Measurements from ENCODE around the gene LIMK2.
"Not testable (repeated sequence)": the region's sequence is repeated elsewhere in the genome, so short reads cannot be mapped to it uniquely, and the experiment has no call there.

Gene LIMK2

DNA sequence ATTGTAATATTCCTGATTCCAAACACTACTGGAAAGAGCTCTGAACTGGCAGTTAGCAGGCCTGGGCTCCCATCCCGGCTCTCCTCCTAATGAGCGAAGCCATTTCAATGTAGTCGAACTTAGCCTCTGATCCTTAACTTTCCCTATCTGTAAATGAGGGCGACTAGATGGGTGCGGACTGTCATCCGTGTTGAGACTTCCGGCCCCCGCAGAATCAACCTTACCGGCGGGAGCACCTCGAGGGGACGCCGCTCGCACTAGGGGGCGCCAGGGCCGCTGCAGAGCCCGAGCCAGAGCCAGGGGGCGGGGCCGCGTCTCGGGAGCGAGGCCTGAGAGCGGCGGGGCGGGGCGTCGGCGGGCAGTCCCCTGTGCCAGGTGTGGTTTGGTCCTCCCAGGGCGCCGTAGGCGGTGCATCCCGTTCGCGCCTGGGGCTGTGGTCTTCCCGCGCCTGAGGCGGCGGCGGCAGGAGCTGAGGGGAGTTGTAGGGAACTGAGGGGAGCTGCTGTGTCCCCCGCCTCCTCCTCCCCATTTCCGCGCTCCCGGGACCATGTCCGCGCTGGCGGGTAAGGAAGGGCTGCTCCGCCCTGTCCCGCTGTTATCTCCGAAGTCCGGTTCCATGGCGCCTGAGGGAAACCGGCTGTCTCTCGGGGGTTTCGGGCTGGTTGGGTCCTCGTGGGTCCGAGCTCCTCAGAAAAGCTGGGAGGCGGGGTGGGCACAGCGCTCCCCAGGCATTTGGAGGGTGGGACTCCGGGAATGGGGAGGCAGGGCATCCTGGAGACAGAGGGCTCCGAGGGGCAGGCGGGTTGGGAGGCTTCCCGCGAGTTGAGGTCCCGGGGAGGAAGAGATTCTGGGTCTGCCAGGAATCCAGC is at the start of gene LIMK2:
Gene LIMK2 (plus strand): TSS at position 437 of the 869 bp plus-strand sequence. CDS start 111 bp downstream, at position 548.
- peak in 57 of 58 donors; percentile 20 to 93 (median 82) for DNase-seq

DNA sequence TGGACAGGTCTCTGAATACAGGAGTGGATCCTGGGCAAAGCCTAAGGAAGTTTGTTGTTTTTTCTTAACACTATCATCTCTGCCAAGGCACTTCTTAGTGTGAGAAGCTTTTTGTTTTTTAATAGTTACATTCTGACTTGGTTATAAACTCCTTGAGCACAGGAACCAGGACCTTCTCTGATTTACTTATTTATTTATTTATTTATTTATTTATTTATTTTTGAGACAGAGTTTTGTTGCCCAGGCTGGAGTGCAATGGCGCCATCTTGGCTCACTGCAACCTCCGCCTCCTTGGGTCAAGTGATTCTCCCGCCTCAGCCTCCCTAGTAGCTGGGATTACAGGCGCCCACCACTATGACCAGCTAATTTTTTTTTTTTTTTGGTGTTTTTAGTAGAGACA is 41.1 kb upstream of the LIMK2 start:
- no peak for DNase-seq

DNA sequence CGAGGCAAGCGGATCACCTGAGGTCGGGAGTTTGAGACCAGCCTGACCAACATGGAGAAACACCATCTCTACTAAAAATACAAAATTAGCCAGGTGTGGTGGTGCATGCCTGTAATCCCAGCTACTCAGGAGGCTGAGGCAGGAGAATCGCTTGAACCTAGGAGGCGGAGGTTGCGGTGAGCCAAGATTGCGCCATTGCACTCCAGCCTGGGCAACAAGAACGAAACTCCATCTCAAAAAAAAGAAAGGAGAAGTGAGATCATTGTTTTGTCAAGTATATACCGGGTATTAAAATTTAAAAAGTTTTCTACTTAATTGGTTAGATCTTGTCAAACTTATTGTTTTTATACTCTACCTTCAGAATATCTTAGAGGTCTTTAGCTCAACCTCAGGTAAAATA is 40.4 kb upstream of the LIMK2 start:
- DNase-seq: not testable (repeated sequence)

DNA sequence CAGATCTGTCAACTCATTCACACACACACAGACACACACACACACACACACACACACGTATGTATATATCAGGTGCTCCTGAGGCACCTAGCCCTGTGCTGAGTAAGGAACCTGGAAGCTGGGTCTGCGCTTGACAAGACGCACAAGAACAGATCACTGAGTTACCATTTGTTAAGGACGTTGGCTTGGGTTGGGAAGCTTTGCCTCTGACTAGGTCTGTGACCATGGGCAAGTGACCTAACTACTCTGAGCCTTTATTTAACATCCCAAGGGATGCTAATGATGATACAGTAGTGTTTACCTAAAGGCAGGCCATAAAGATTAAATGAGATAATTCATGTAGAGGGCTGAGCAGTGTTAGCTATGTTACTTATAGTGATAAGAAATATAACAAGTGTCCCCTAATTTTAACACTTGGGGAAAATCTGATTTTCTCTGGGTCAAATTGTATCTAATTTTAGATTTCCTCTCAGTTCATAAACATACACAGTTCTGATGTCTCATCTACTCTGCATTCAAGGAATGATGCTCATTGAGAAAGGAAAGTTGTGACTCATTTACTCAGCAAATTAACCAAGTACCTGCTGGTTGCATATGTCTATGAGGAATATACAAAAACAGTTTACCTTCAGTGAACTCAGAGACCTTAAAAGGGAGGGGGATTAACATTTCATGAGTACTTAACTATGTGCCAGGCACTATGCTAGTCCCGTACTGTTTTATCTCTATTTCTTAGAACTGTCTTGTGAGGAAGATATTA is 38.5 kb upstream of the LIMK2 start:
- no peak for DNase-seq

DNA sequence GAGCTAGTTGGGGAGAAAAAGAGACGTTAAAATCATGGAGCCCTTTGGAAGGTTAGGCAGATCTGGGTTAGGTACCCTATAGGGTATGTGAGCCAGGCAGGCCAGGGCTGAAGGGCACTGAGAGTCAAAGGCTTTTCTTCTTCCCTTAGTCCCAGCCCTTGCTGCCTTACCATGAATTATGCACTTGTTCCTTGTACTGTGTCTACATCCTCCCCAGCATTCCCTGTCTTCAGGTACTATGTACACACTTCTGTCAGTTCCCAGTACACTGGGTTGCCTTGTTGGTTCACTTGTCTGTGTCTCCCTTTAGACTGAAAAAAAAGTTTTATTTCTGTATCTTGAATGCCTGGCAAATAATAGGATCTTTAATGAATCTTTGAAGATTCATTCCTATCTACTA is 35.2 kb upstream of the LIMK2 start:
- no peak for DNase-seq

DNA sequence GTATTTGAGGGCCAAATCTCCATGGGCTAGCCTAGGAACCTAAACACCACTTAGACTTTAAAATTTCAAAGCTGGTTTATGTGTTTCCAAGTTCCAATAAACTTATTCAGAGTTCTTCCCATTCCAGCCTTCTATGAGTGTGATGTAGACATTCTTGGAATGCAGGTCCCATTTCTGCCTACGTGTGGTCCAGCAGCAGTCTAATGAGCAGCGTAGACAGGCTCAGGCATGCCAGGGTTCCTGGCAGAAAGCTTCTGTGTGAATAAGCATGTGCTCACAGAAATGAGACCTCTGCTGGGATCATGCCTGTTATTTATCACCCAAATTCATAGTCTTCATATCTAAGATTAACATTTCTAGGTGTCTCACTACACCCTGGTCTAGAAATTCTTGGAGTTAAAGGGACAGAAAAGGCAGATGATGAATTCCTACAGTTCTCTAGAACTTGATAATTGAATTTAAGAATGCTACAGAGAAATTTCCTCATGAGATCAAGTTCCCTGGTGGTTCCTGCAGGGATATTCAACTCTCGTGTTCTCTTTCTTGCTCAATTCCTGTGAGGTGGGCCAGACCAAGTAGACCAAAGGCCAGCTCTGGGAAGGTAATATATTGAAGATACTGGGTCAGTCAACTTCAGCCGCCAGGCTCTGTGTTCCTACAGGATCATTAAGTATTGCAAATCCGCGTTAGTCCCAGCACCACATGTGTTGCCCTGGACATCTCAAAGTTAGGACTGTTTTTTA is 34.5 kb upstream of the LIMK2 start:
- no peak for DNase-seq

DNA sequence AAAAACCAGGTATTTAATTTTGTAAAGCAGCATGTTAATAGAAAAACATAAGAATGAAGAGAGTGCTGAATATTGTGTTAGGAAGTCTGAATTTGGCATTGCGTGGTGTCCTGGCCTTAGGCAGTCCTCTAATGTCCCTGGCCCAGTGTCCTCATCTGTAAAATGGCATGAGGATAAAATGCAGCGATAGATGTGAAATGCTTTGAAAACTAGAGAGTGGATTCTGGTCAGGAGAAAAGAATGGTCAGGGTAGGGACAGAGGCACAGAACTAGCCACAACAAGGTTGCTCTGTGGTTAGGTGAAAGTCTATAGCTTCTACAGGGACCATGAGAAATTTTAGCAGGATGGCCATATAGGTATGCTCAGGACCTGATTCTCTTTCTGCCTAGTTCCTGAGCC is 33.2 kb upstream of the LIMK2 start:
- no peak for DNase-seq

DNA sequence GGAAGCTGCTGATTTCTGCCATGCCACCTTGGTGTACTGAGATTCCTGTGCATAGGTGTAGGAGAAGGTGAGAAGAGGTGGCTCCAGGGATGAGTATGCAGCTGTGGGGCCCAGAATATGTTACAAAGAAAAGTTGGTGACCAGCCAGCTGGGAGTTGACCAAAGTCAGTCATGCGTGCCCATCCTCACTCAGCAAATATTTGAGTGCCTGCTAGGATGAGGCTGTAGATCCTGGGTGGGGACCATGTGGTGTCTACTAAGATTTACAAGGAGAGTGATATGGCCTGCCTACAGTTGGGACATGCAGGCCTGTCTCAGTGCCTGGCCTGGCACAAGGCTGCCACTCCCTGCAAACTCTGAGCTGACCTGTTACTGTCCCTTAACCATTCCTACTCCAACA is 32.8 kb upstream of the LIMK2 start:
- DNase-seq: no peak

DNA sequence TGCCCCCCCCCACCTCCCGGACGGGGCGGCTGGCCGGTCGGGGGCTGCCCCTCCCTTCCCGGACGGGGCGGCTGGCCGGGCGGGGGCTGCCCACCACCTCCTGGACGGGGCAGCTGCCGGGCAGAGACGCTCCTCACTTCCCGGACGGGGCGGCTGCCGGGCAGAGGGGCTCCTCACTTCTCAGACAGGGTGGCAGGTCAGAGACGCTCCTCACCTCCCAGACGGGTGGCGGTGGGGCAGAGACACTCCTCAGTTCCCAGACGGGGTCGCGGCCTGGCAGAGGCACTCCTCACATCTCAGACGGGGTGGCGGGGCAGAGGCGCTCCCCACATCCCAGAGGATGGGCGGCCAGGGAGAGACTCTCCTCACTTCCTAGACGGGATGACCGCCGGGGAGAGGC is 28.1 kb upstream of the LIMK2 start:
- DNase-seq: no peak

DNA sequence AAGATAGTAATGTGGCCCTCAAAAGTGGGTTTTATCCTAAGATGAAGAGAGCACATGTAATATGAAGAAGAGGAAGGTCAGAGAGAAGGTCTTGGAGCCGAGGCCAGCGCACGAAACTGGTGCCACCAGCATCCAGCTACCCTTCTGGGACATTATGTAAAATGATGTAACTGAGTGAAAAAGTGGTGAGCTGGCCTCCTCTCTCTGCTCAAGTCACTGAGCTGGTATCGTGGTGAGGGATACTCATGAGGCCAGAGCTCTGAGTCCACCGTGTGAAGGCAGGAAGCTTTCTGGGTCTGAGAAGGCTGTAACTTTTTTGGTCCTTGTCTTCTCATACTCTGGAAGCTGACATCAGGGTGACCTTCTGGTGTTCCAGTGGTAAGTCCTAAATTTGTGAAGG is 27.0 kb upstream of the LIMK2 start:
- no peak for DNase-seq

DNA sequence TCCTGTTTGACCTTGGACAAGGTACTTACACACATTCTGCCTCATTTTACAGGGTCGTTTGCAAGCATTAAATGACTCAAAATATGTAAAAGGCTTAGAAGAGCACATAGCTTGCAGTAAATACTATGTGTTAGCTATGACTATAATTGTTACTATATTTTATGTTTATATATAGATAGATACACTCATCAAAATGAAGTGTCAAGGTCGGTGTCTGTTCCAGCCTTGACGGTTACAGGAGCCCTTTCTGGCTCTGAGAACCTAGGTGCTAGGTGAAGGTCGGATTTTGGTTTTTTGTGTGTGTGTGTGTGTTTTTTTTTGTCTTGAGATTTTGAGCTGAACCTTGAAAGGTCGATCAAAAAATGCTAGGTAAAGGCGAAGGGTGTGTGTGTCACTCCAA is 24.5 kb upstream of the LIMK2 start:
- DNase-seq: no peak

DNA sequence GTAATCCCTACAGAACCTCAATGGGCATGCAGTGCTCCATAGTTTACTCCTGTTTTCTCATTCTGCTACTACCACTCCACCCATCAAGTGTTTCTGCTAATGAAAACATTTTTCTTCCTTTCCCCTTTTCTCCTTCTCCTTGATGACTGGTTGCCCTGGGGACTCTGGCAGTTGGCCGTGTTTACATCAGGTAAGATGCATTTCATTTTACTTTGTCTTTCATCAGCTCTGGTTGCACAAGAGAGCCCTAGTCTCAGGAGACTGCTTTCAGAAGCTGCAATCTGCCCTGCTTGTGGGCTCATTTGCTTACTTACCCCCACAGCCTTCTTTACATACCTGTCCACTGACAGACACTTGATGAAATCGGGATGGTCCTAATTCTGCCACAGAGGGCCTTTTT is 19.6 kb upstream of the LIMK2 start:
- no peak for DNase-seq

DNA sequence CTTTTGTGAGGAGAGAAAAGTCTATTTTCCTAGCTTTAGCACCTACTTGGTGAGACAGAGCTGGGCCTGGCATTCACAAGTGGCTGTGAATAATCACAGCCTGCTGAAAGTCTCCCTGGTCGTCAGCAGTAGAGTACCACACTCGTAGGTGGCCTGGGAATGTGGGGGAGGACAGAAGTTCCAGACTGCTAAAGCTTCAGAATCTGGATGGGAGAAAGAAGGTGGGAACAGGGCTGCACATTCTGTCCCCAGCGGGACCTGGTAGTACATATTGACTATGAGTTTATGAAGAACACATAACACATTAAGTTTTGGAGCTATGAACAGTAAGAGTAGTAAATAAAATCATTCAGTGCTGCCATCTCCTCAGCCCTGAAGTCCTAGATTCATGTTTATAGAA is 19.0 kb upstream of the LIMK2 start:
- peak in 30 of 58 donors; percentile 1 to 83 (median 29) for DNase-seq

DNA sequence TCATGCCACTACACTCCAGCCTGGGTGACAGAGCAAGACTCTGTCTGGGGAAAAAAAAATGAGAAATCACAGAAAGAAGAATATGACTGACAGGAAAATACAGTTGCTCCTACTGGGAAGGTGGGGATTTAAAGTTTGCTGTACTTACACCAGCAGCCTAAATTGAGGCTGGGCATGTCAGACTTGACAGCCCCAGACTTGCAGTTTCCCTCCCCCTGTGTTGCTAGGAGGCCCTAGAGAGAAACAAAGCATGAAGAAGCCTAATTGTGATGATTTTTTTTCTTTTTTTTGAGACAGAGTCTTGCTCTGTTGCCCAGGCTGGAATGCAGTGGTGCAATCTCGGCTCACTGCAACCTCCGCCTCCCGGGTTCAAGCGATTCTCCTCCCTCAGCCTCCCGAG is 17.4 kb upstream of the LIMK2 start:
- not testable (repeated sequence) for DNase-seq

DNA sequence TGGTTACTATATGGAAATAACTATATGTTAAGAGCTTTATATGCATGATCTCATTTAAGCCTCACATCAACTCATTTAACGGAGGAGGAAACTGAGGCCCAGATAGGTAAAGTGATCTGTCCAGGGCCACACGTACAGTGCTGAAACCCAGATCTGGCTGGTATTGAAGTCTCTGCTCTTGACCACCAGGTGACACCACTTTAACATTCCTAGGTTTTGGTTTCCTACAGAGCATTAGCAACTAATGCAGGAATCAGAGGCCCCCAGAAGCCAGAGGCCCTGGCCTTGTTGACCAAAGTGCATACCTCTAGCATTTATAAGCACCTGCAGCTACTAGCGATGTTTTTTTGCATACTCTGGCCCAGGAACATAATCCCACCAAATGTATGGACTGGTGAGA is 12.9 kb upstream of the LIMK2 start:
- no peak for DNase-seq

DNA sequence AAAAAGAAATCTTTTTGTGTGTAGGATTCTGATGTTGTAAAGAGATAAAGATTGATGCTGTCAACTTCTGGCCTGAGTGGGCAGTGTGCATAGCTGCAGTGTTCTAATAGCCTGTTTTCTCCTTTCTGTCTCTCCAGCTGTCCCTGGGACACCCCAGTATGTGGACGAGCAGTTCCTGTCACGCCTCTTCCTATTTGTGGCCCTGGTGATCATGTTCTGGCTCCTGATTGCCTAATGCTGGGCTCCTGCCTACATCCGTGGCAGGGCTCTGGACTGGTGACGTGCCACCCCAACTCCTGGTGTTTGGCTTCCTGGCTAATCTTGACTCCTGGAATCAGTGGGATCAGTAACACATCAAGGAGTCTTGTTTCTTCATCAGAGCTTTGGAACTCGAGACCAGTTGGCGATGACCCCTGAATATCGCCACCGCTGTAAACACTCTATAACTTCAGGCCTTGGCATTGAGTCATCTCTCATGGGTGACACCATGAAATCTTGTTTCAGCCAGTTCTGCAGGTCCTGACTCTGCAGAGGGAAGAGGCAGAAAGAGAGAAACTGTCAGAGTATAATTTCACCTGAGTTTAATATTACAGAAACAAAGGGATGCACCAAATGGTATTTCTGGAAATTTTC is 7.6 kb upstream of the LIMK2 start:
- not testable (repeated sequence) for DNase-seq

DNA sequence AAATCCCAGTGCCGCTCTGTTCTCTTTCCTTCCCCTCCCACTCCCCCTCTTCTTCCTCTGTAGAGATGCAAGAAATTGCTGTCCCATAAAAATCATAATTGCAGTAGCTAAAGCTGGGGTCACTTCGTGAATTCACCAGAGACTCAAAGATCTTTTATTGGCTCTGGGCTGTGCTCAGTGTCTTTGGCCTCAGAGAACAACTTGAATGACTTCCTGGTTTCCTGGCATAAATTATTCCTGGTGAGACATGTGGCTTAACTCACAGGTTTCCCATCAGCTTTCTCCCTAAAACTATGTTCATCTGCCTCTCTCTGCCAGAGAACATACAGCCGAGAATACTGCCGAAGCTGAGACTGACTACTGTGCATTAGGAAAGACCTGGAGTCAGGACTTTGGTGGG is 7.0 kb upstream of the LIMK2 start:
- not testable (repeated sequence) for DNase-seq

DNA sequence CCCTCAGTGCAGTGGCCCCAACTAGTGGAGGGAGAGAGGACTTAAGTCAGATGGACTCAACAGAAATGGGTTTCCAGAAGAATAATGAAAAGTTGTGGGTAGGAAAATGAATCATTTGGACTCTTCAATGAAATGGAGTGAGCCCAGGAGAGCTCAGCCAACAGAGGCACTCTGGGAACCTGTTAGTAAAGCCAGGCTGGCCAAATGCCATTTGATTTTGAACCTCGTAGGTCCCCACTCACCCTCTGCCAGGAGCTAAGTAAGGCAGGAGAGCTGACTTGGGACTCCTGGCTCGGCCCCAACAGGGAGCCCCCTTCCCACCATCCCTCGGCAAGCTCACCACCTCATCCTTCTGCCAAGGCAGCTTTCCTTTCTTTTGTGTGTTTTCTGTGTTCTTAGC is 5.6 kb upstream of the LIMK2 start:
- peak in 1 of 58 donors; percentile 5 for DNase-seq

DNA sequence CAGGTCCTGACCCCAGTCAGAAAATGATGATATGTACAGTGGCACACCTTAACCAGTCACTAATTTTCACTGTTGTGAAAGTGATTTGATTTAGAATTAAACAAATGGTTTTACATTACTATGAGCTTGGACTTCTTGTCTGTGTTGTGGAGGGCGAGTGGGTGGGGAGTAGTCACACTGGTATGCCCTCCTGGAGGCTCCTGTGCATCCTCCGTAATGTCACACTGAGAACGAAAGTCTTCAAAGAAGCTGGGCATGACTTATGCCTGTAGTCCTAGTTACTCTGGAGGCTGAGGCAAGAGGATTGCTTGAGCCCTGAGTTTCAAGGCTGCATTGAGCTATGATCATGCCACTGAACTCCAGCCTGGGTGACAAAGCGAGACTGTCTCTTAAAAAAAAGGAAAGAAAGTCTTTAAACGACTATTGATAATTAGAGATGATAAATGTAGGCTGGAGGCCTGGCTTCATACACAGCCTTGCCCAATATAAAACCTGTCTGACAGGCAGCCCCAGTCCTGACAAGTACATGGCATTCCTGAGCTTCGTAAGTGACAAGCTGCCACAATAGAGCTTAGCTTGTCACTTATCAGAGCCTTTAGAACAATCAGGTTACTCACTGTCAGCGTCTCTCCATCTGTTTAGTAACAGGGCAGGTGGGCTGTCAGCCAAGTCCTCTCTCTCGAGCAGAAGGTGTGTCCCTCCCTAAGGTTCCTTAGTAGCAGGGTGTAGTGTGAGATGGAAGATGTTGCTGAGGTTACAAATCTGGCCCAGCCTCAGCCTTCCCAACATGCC is 5.0 kb upstream of the LIMK2 start:
- peak in 1 of 58 donors; percentile 8 for DNase-seq
